Effector CD8-positive, alpha-beta T cell (primary cell): ENCODE data around the gene NCOR2.

ENCODE experiments used
- DNase-seq: peaks from one replicate; lab custom pipeline; 2025; lab: John Stamatoyannopoulos, UW

NCOR2 gene

DNA sequence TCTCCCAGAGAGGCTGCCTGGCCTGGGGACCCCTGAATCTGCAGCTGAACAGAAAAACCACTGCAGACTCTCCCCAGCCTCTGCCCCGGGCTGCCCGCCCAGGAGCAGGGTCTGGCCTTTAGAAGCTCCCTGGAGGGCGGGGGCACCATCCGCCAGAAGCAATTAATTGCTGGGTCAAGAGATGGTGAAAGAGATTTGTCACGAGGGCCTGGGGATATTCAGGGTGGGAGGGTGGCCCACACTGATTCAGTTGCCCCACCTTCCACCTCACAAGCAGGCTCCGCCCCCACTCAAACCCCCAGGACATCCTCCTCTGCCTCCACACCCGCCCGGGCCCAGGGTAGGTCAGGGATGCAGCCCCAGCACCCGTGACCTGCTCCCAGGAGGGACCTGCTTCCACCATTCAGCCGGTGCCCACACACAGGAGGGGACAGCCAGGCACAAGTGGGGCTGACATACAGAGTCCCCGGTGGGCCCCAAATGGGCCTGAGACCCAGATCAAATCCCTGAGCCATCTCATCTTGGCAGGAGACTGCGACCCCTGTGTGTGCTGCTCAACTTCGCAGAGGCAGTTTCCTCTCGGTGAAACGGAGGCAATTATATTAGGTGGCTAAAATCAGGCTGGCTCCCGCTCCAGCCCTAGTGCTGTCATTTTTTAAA is 23.0 kb downstream of the NCOR2 start:
- no peak for DNase-seq

DNA sequence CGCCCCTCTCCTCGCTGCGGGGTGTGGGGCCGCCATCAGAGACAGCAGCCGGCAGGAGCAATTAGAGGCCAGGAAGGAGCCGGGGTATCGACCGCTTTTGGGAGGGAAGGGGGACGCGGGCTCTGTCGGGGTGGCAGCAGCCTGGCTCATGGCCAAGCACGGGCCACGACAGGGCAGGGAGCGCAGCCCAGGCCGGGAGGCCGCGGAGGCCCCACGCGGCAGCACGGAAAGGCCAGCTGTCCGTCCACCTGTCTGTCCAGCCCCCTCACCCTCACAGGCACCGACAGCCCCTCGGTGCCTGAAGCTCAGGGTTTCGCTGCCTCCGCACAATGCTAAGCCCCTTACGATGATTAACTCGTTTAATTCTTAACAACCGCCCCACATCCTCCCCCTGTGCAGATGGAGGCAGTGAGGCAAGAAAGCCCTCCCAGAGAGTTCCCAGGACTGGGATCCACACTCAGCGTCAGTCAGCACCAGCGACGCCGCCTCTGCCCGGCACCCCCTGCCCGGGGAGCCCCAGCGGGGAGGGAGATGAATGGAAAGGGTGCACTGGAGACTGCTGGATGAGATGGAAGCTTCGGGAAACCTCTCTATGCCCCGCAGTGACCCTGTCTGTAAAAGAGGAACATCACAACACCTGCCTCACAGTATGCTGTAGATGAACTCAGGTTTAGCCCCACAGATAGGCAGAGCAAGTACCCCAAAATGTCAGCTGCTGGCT is 23.7 kb downstream of the NCOR2 start:
- DNase-seq = no peak

DNA sequence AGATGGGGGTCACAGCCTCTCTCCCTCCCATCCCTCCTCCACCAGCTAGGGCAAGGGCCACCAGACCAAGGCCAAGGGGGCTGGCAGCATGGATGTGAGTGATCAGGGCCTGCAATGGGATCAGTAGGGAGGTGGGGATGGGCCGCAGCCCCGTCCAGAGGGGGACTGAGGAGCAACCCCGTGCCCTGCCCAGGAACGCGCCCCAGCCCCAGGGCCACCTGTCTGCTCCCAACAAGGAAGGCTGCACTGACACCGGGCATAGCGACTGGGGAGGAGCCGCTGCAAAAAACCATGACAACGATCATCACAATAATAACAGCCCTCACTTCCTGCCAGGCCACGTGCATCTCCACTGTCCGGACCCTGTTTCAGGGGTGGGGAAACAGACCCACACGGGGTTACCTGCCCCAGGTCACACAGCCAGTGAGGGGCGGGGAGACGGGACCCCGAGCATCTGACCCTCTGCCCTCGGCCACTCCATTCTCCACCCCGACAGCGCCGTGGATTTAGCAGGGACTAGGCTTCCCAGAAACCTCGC is 24.3 kb downstream of the NCOR2 start:
- DNase-seq = no peak

DNA sequence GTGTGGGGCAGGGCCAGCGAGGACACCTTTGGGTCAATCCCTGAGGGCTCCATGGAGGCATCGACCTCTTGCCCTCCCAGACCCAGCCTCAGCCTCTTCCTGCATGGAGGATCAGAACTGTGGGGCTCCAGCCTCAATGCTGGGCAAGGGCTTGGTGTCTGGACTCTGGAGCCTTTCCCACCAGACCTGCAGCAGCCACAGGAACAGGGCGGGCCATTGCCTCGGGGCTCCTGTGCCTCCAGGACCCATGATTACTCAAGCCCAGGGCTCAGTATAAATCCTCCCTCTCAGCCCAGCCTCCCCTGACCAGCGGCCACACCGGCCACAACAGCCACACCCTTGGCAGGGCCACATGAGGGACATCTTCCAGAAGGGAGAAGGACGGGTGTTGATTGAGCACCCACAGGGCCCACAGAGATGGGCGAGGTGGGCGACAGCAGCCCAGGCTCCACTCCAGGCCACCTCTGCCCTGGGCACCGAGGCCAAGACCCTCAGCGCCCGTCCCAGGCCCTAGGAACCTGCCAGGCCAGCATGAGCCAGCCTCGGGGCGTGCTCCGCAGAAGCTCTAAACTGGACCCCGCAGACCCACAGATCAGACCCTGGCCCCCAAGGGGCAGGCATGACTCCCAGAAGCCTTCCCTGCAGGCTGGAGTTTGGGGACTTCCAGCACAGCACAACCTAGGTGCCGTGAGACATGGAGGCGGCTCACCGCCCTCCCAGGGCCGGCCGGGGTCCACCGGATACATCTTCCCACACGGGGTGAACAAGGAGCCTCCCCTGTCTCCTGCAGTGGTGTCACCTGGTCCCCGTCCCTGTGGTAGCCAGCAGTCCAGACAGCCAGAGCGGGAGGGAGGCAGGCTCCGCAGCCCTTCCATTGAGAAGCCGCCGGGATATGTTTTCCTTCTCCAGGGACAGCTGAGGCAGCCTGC is 25.1 kb downstream of the NCOR2 start:
- DNase-seq = no peak

DNA sequence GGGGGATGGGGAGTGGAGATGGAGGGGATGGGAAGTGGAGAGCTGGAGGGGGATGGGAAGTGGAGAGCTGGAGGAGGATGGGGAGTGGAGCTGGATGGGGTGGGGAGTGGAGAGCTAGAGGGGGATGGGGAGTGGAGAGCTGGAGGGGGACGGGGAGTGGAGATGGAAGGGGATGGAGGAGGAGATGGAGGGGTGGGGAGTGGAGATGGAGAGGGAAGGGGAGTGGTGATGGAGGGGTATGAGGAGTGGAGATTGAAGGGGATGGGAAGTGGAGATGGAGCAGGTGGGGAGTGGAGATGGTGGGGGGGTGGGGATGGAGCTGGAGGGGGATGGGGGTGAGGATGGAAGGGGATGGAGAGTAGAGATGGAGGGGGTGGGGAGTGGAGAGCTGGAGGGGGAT is 26.1 kb downstream of the NCOR2 start:
- DNase-seq = no peak

DNA sequence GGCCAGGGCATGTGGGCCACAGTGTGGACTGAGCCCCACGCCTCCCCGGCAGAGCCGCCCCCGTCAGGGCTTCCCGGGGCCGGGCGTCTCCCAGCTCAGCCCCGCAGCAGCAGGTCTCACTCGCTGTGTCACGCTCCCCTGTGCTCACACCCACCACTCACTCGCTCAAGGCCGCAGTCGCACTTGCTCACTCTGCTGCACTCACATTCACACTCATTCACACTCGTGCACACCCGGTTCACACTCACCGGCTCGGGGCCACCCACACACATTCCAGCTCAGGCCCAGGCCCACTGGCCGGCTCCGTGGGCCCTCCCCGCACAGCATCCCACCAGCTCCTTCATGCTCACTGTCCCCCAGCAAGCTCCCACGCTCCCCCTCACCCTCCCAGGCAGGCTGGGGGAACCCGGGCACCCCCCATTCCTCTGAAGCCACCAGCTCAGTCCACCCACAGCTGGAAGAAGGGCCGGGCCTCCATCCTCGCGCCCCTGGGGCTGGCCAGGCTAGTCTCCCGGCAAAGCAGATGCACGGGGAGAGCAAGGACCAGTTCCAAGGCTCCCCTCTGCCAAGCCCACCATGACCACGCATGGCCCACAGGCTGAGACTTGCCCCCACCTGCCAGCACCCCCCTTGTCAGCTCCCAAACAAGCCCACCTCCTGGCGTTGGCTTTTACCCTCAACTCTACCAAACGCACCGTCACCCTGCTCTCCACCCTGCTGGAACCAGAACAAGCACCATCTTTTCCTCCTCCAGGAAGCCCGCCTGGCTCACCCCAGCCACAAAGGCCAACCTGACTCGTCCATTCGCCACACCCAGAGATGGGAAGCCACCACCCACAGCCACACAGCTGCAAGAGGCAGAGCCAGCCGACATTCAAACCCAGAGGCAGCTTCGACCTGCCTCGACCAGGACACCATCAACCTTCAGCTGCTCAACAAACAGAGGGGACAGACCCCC is 28.0 kb downstream of the NCOR2 start:
- no peak for DNase-seq

DNA sequence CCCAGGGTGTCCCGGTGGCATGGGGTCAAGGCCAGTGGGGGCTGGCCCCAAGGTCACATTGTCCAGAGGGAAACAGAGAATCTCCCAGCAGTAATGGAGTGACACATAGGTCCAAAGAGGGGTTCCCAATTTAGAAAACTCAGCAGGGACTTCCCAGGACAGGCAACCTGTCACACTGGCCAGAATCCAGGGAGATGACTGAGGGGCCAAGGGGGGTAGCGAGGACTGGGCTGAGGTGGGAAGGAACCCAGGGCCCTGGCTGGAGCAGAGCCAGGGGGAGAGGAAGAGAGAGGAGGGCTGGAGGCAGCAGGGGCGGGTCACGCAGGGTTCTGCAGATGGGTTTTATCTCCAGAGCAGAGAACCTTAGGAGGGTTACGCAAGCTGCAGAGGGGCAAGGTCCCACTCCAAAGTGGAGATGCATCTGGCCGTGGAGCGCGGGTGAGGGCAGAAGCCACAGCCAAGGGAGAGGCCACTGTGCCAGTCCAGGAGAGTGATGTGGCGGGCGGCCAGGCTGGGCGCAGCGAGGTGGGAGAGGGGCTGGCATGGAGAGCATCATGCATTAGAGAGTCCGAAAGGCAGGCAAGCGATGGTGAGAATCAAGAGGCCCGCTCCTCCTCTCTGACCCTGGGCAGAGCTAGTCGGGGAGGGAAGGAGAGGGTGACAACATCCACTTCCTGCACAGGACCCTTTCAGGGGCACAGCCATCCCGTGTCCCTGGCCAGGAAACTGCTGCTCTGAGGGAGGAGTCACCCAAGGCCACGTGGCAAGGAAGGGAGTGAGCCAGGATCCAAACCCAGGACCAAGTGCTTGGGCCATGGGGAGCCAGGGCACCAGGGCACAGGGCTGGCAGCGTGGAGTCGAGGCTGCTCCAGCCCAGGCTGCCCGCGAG is 29.0 kb downstream of the NCOR2 start:
- DNase-seq = no peak

DNA sequence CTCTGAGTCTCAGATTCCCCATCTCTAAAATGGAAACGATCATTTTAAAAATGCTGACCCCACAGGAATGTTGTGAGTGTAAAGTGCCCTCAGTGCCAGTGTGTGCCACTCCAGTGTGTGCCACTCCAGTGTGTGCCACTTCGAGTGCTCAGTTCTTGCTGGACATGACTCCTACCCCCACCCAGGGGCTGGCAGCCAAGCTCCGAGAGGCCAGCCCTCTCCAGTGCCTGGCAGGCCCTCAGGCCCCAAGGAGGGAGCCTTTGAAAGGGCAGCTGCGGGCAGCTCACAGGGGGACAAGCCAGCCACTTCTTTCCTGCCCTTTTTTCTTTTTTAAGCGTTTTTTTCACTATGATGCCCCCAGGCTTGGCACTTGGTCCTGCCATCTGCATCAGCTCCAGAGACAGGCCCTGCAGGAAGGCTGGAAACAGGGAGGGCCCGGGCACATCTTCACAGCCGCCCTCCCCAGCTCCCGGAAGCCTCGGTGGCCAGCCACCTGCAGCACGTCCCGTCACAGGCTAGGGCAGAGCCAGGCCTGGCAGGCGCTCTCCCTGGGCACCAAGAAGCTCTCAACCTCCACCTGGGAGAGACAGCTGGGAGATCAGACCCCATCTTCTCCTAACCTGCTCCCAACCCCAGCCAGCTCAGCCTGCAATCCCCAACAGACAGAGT is 29.8 kb downstream of the NCOR2 start:
- DNase-seq = no peak

DNA sequence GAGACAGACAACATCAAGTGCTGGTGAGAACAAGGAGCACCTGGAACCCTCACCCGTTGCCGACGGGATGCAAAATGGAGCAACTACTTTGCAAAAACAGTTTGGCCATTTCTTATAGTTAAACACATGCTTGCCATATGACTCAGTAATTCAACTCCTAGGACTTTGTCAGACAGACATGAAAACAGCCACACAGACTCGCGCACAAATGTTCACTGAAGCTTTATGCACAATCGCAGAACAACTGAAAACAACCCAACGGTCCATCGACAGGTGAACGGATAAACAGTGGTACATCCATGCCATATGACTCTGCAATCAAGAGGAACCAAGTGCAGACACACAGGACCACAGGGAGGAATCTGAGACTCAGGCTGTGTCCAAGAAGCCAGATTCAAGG is 30.8 kb downstream of the NCOR2 start:
- no peak for DNase-seq

DNA sequence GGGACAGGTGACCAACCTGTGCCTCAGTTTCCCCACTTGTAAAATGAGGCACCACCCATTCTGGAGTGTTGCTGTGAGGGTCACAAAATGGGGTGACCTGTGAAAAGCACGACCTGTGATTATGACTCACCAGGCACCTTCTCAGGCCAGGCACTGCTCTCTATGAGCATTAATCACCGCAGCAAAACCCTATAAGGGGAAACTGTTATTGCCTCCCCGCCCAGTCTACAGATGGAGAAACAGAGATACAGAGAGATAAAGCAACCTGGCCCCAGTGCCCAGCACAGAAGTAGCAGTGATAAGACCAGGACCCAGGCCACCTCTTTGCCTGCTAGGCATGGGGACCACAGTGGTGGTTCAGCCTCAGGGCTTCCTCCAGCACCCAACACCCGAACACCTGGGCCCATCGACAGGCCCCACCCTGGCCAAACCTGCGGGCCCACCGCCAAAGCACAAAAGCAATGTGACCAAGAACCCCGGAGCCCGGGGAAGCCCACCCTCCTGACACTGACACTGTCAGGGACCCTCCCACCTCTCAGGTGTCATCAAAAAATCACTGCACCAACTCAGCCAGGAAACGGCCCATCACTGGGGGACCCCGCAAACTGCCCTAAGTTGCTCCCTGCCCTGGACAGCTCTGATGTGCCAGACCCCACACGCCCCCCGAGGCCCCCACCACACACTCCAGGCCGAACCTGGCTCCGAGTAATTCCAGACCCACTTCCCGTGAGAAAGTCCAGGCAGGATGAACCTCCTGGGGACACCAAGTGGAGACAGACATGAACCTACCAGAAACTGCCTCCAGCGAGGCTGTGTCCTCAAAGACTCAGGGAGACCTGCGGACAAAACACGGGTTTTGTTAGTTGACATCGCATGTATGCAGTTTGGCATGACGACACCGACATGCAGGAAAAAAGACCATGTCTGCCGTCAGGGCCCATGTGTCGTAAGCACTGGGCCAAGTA is 32.4 kb downstream of the NCOR2 start:
- DNase-seq = no peak

DNA sequence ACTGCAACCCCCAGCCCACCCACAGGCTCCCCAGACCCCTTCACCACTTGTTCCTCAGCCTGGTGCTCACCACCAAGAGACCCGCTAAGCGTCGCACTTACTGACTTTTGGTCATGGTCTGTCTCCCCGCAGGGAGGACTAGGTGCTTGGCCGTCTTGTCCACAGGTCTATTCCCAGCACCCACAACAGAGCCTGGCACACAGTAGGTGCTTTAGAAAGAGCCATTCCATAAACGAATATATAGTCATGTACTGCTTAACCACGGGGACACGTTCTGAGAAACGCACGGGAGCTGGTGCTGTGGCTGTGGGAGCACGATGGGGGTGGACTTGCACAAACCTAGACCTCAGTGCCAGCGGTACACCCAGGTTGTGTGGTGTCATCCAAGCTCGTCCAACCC is 34.0 kb downstream of the NCOR2 start:
- no peak for DNase-seq

DNA sequence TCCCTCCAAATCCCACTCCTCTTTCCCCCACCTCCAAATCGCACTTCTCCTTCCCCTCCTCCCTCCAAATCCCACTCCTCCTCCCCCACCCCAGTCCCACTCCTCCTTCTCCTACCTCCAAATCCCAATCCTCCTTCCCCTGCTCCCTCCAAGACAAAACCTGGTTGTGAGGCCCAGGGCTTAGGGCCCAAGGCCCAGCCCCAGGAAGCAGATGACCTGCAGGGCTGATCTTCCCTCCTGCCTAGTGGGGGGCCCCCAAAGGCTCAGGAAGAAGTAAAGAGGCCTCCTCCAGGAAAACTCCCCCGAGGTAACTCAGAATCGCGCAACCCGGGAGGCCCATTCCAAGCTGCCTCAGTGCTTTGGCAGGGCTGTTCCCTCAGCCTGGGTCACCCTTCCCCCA is 34.4 kb downstream of the NCOR2 start:
- DNase-seq = no peak

DNA sequence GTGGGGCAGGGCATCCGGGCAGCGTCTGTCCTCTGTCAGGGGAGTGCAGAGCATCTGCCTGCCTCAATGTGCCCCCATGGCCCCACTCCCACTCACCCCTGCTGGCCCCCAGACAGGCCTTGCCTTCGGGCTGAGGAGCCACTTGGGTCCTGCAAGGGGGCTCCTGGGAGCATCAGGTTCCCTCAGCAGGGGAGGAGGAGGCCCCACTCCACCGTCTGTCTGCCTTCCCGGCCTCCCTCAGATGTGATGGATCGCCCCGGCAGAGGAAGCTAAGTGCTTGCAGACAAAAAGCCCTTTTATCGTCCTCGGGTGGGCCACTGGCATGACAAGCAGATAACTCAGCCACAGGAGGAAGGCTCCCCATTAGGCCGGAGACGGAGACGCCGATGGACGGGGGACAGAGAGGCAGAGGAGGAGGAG is 35.1 kb downstream of the NCOR2 start:
- no peak for DNase-seq

DNA sequence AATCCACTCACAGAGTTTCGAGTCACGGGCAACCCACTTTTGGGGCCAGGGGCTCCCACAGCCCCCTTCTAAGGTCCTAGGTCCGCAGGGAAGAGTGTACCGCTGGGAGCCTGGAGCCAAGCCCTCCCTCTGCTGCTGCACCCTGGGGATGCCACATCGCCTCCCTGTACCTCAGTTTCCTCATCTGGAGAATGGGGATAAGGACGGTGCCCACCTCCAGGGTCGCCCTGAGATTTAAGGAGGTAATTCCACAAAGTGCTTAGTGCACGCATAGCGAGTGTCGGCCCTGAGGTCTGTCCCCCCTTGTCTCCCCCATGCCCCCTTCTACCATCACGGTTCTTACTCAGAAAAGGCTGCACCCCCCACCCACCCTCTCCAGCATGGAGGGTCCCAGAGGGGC is 35.5 kb downstream of the NCOR2 start:
- no peak for DNase-seq

DNA sequence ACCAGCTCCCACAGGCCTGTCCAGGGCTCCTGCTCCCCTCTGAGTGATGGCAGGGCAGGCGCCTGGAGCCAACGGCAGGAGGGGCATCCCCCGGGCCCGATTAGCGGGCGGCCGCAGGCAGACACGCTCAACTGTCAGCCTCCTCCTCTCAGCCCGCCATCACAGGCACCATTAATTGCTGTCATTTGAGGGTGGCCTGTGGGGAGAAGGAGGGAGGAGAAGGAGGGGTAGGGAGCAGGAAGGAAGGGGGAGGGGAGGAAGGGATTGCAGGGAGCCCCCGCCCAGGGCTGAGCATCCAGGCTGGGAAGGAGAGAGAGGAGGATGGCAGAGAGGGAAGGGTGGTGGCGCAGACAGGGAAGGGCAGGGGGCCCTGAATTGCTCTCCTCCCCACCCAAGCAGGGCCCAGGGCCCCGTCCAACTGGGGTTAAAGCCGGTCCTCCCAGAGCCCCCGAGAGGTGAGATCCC is 36.1 kb downstream of the NCOR2 start:
- no peak for DNase-seq

DNA sequence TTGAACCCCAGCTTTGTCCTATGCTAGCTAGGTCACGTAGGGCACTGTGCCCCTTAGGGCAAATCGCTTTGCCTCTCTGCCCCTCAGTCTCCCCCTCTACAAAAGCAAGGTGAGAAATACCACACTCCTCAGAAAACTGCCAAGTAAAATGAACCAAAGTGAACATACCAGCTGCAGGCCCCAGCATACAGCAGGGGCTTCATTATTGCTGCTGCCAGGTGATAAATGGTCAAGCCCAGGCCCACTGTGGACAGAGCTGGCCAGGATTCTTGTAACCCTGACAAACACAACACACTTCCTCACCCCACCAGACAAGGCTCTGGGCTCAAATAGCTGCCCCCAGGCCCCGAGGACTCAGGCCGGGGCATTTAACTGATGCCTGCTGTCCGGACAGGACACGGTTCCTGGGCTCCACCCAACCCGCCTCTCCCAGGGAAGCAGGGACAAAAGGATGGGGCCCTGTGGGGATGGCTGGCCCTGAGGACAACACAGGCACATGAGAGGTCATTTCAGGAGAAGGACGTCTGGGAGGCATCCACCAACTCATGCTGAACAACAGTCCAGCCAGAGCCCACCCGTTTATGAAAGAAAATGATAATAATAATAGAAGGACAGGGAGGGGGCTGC is 36.7 kb downstream of the NCOR2 start:
- no peak for DNase-seq

DNA sequence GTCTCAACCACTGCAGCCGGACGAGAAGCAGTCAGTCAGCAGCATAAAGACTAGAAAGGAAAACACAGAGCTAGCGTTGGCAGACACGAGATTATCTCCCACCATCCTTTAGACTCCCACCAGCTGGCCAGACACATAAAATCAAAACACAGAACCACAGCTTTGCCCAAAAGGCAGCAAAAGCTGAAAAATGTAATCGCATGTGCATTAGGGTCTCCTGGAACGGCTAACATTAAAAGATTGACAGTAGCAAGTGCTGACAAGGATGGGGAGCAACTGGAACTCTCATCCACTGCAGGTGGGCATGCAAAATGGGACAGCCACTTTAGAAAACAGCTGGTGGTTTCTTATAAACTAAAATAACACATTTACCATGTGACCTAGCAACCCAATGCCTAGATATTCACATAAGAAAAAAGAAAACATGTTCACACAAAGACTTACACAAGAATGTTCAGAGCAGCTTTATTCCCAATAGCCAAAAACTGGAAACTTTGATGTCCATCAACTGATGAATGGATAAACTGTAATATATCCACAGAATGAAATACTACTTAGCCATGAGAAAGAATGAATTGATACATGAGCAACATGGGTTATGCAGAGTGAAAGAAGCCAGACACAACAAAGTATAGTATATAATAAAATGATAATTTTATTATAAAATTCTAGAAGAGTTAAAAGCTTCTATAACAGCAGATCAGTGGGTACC is 37.7 kb downstream of the NCOR2 start:
- no peak for DNase-seq
